ENCODE data around the gene SDF2L1.
"Not testable (repeated sequence)": the region's sequence is repeated elsewhere in the genome, so short reads cannot be mapped to it uniquely, and the experiment has no call there.

The SDF2L1 gene

GRCh38 chr22:21661991-21662390 is 19.9 kb downstream of the SDF2L1 start:
- DNase-seq (ENCODE audit: low spot score): no peak

- DNase-seq (ENCODE audit: low spot score): no peak
Measured at GRCh38 chr22:21663738-21664137, 21.6 kb downstream of the SDF2L1 start.

DNA sequence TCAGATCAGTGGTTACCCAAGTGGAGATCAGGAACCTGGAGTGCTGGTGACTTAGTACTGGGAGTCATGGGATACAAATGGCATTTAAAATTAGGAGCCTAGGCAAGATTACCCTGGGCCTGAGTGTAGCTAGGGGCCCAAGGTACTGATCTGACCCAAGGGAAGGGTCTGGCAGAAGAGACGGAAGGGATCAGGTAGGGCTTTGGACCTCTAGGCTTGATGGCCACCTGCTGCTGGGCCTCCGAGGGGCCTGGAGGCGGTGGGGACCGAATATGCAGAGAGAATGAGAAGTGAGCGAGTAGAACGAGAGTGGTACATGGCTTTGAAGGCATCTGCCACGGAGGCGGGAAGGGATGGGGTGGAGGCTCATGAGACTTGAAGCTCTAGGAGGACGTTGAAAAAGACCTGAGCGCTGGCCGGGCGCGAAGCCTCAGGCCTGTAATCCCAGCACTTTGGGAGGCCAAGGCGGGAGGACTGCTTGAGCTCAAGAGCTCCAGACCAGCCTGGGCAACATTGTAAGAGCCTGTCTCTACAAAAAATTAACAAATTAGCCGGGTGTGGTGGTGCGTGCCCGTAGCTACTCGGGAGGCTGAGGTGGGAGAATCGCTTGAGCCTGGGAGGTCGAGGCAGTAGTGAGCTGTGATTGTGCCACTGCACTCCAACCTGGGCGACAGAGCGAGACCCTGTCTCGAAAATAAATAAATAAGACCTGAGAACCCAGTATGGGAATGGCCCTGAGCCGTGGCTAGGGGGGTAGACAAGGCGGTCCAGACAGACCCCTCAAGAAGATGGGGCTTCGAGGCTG is 23.1 kb downstream of the SDF2L1 start:
- DNase-seq (ENCODE audit: low spot score): no peak

DNA sequence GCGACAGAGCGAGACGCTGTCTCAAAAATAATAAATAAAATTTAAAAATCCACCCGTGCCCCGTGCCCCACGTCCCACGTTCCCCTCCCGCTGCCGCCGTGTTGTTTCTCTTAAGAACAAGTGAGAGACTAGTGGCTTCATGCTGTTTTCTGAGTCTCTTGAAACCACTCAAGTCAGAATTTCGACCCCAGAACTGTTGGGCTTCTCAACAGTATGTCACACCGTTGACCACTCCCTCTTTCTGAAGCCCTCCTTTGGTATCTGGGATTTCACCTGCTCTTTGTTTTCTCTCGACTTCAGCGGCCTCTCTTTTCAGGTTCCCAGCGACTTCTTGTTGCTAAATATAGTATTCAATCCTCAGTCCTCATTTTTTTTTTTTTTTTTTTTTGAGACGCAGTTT is 24.7 kb downstream of the SDF2L1 start:
- DNase-seq (ENCODE audit: low spot score): no peak

- DNase-seq (ENCODE audit: low spot score): no peak
Measured at GRCh38 chr22:21669026-21669425, 26.9 kb downstream of the SDF2L1 start.

DNA sequence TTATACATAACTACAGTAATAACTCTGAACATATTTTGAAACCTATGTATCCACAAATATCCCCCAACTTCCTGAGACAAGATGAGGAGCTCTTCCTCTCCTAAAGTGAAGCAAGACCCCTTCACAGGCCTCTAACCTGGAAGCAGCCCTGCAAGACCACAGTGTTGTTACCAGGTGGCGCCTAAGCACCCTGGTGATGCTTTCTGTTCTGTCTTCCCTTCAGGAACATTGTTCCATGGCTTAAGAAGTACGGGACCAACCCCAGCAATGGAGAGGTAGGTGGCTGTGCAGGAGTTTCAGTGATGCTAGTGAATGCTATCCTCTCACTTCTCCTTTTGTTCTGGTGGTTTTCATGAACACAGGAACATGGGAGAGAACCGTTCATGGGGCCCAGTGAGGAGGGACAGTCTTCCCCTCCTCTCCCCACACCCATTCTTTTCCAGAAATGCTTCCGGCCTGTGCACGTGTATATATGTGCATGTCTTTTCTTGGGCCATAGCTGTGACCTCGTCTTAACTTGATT is 30.1 kb downstream of the SDF2L1 start:
- no peak for DNase-seq (ENCODE audit: low spot score)

GRCh38 chr22:21673534-21674321 is 31.6 kb downstream of the SDF2L1 start:
- DNase-seq (ENCODE audit: low spot score): no peak

- DNase-seq (ENCODE audit: low spot score): no peak
Measured at GRCh38 chr22:21674638-21675245, 32.6 kb downstream of the SDF2L1 start.

GRCh38 chr22:21677606-21678443 is 35.7 kb downstream of the SDF2L1 start:
- DNase-seq (ENCODE audit: low spot score): no peak

GRCh38 chr22:21678842-21679241 is 36.7 kb downstream of the SDF2L1 start:
- not testable (repeated sequence) for DNase-seq (ENCODE audit: low spot score)

- DNase-seq (ENCODE audit: low spot score): no peak
Measured at GRCh38 chr22:21679383-21679782, 37.3 kb downstream of the SDF2L1 start.

GRCh38 chr22:21680830-21681565 is 38.9 kb downstream of the SDF2L1 start:
- DNase-seq (ENCODE audit: low spot score): no peak

DNA sequence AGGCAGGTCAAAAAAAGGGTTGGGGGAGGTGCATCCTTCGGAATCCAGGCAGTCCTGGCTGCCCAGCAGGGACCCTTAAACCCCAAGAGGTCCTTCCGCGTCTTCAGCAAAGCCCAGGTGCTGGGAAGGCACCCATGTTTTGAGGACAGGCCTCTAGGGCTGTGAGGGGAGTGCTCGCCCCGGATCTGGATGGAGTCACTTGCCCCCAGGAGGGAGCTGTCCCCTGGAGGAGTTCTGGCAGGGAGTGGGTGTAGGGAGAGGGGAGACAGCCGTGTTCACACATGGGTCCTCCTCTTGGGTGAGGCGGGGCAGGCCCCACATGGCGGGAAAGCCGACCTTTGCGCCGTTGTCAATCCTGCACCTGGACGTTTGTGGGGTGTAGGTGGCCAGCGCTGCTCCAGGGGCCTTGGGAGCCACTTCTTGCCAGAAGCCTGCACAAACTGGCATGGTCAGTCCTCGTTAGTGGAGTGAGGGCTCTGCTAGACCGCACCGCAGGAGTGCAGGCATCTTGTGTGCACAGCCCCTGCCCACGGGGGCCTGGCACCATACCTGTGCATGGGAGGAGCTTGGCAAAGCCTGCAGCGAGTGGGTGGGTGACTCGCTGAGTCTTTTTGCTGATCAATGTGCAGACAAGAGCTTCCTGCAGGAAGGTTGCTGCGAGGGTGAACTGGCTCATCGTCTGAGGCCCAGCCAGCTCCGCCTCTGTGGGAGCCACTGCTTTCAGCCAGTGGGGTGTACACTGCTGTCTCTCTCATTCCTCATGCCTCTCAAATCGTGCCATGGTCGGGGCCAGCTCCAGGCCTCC is 39.7 kb downstream of the SDF2L1 start:
- DNase-seq (ENCODE audit: low spot score): no peak

DNA sequence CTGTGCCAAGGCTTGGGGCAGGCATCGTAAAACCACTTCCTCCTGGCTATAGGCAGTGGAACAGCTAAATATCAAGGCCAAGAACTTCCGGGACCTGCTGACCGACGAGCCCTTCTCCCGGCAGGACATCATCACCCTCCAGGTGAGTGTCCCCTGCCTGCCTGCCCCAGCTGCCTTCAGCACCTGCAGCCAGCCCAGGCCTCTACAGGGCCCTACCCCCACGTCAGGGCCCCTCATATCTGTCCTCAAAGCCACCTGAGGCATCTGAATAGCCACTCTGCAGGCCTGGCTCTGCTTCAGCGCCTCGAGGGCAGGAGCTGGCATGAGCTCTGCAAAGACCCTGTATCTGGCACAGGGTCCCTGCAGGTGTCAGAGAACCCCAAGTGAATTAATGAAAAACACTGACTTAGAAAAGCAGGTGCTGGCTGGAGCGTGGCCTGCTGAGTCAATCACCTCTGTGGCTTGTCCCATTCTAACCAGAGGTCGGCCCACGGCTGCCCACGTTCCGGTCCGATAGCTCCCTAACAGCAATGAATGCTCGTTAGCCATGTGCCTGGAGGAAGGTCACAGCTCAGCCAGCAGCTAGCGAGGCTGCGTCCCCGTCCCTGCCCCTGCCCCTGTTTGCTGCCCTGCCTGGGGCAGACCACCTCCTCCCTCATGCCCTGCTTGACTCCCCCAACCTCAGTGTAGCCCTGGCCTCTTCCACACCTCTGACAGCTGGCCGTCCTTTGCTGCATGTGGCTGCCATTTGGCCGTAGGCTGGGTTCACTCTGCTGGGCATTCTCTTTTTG is 40.5 kb downstream of the SDF2L1 start:
- DNase-seq (ENCODE audit: low spot score): no peak

DNA sequence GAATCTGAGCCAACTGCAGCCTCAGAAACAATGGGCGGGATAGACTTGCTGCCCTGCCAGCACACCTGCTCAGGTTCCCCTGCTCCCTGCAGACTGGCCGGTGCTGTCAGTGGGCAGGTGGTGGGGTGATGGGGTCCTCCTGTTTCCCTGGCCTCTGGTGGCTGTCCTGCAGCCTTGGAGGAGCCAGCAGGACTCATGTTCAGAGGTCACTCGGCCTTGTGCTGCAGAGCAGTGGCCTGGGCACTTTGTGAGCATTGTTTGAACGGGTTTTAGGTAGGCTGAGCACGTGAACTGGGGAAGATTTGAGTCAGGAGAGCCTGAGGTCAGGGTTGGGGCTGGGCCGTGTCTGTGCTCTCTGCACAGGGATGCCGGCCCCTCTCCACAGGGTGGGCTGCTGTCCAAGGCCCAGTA is 41.3 kb downstream of the SDF2L1 start:
- no peak for DNase-seq (ENCODE audit: low spot score)

DNA sequence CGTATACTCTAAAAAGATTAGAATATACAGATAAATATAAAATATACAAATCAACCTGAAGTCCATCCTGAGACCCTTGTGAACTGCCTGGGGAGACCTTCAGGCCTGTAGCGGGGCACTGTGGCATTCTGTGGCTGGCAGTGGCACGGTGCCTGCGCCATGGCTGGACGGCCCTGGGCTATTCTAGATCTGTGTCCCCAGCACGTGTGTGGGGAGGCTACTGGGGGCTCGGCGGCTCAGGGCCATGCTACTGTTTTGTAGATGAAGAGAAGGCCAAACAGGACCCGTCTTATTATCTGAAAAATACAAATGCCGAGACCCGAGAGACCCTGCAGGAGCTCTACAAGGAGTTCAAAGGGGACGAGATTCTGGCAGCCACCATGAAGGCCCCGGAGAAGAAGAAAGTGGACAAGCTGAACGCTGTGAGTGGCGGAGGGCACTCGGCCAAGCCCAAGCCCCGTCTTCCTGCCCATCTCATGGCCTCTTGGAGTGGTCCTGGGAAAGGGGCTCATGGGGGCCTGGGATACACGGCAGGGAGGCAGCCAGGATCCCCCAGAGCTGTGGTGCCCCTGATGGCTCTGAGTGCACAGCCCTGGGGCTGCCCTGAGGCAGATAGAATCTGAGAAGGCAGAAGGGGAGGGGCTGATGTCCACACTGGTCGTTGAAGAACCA is 42.5 kb downstream of the SDF2L1 start:
- DNase-seq (ENCODE audit: low spot score): no peak

DNA sequence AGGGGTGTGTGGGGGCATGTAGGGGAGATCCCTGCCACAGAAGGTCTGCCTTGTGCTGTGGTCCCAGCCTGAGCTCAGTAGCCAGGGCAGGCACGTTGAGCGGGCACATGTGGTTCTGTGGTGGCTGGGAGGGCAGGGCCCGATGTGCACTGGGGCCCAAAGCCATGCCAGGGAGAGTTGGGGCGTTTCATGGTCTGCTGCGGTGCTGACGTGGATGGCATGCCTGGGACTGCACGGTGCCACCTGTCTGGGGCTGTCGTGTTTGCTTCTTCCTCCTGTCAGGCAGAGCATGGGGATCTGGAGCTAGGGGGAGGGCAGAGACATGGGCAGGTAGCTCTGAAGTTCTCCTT is 43.0 kb downstream of the SDF2L1 start:
- DNase-seq (ENCODE audit: low spot score): no peak

DNA sequence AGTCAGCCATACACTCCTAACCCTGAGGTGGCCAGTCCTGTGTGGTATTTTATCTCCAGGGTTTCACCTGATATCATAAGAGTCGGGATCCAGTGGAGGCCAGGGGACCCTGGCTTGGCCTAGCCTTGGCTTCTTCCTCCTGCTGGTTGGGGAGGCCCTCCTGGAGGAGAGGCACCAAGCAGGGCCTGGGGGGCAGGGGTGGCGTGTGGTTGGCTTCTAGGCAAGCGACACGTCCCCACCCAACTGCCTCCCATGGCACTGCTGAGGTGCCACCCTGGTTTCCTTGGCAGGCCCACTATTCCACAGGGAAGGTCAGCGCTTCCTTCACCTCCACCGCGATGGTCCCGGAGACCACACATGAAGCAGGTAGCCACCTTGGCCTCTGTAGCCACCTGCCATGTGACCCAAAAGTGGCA is 44.1 kb downstream of the SDF2L1 start:
- no peak for DNase-seq (ENCODE audit: low spot score)
